ENCODE results near the gene IGF2R. TPM values are rescaled to one million over a fixed set of nuclear protein-coding genes. Genes with fewer than 3 reads are reported as not detected.

IGF2R gene
- total RNA-seq, 4 donors from 2014 or later = 38.2 to 56.1 (median 52.0) TPM

GRCh38 chr6:159929819-159930218 is 39.1 kb upstream of the IGF2R start:
- H3K36me3 ChIP-seq = no peaks in the 10 kb centered on the region
- no peak overlapping the region for H3K4me3 ChIP-seq
- no peak for DNase-seq
- no peaks in the 10 kb centered on the region for H3K27me3 ChIP-seq
- H3K9me3 ChIP-seq = no peaks in the 10 kb centered on the region
- 21 to 34% methylated on average over 8 of the region's 8 CpGs for WGBS, 2 donors
- TF ChIP-seq CTCF (IDR thresholded peaks at IDR 0.05) = no peak
- H3K27ac ChIP-seq = no peak overlapping the region
- H3K4me1 ChIP-seq = peaks cover 0 to 15% (median 3%) of the 10 kb centered on the region in 3 donors
- intact Hi-C loops (cut with DNase I) = no loop called here

DNA sequence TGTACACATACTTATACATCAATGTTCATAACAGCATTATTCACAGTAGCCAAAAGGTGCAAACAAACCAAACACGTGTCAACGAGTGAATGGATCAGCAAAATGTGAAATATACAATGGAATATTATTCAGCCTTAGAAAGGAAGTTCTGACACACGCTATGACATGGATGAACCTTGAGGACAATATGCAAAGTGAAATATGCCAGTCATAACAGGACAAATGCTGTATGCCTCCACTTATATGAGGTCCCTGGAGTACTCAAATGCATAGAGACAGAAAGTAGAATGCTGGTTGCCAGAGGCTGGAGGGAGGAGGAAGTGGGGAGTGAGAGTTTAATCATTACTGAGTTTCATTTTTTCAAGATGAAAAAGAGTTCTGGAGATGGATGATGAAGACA is 37.8 kb upstream of the IGF2R start:
- TF ChIP-seq POLR2A (IDR thresholded peaks at IDR 0.05) (no peak), CTCF (IDR thresholded peaks at IDR 0.05) (no peak)
- no peaks in the 10 kb centered on the region for H3K27me3 ChIP-seq
- DNase-seq = no peak
- H3K4me1 ChIP-seq = peaks cover 0 to 16% (median 3%) of the 10 kb centered on the region in 3 donors
- no peak overlapping the region for H3K27ac ChIP-seq
- no peak overlapping the region for H3K4me3 ChIP-seq
- 76 to 78% methylated on average over 3 of the region's 3 CpGs for WGBS, 2 donors
- no peaks in the 10 kb centered on the region for H3K36me3 ChIP-seq
- intact Hi-C loops (cut with DNase I) = no loop called here
- H3K9me3 ChIP-seq = peaks cover 0 to 5% (median 0%) of the 10 kb centered on the region in 3 donors

GRCh38 chr6:159931846-159932245 is 37.0 kb upstream of the IGF2R start:
- no peak for DNase-seq
- no peak for TF ChIP-seq POLR2A (IDR thresholded peaks at IDR 0.05)
- no peak for TF ChIP-seq CTCF (IDR thresholded peaks at IDR 0.05)
- H3K4me1 ChIP-seq = peaks cover 0 to 16% (median 3%) of the 10 kb centered on the region in 3 donors
- 73 to 78% methylated on average over 2 of the region's 4 CpGs for WGBS, 2 donors
- peaks cover 0 to 5% (median 0%) of the 10 kb centered on the region in 3 donors for H3K9me3 ChIP-seq
- H3K27me3 ChIP-seq = no peaks in the 10 kb centered on the region
- no peak overlapping the region for H3K4me3 ChIP-seq
- no peaks in the 10 kb centered on the region for H3K36me3 ChIP-seq
- H3K27ac ChIP-seq = no peak overlapping the region
- intact Hi-C loops (cut with DNase I) = no loop called here

- H3K4me3 ChIP-seq = no peak overlapping the region
- H3K9me3 ChIP-seq = peaks cover 0 to 5% (median 0%) of the 10 kb centered on the region in 3 donors
- no peak for DNase-seq
- no peaks in the 10 kb centered on the region for H3K36me3 ChIP-seq
- H3K27ac ChIP-seq = no peak overlapping the region
- TF ChIP-seq CTCF (IDR thresholded peaks at IDR 0.05) (no peak), POLR2A (IDR thresholded peaks at IDR 0.05) (no peak)
- H3K4me1 ChIP-seq = peaks cover 0 to 16% (median 3%) of the 10 kb centered on the region in 3 donors
- intact Hi-C loops (cut with DNase I) = no loop called here
- H3K27me3 ChIP-seq = no peaks in the 10 kb centered on the region
- 83 to 92% methylated on average over 1 of the region's 1 CpG for WGBS, 2 donors
Measured at GRCh38 chr6:159933077-159933476, 35.8 kb upstream of the IGF2R start.

DNA sequence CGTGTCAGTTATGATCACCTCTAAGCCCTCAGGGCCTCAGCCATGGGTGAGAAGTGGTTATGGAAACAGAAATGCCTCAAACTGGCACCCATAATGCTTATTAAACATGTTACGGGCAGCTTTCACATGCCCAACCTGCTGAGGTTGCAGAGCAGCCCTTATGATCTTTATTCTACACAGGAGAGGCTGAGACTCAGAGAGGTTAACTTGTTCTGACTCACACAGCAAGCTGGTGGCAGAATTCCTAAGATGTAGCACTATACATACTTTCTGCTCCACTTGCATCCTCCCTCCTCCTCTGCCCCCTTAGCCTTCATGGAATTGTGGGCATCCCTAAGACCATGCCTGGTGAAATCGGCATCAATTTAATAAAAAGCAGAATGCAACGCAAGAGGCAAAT is 34.7 kb upstream of the IGF2R start:
- TF ChIP-seq CTCF (IDR thresholded peaks at IDR 0.05) = no peak
- no peak for TF ChIP-seq POLR2A (IDR thresholded peaks at IDR 0.05)
- Histone ChIP-seq H3K9me3 (peaks cover 0 to 5% (median 0%) of the 10 kb centered on the region in 3 donors), H3K36me3 (no peaks in the 10 kb centered on the region), H3K27ac (no peak overlapping the region), H3K27me3 (no peaks in the 10 kb centered on the region), H3K4me1 (peaks cover 0 to 16% (median 3%) of the 10 kb centered on the region in 3 donors), H3K4me3 (no peak overlapping the region)
- no peak for DNase-seq
- intact Hi-C loops (cut with DNase I) = no loop called here
- 65 to 75% methylated on average over 3 to 4 of the region's 4 CpGs for WGBS, 2 donors

Data from esophagus squamous epithelium (tissue), 5 donors.